Neural cell (in vitro differentiated cells): ENCODE measurements around the gene GBE1. TPM values are rescaled to one million over a fixed set of nuclear protein-coding genes. Genes with fewer than 3 reads are reported as not detected.

Experiments used
- H2AFZ ChIP-seq: fragments of 200-600, 300-800 bp; sonication (generic), shearing (Covaris generic); 2 replicates; pipeline ENCODE4 v1.6.0; 2014; ENCODE audit warnings: low read depth, mild to moderate bottlenecking, antibody characterized with exemption, low read length, moderate library complexity
- H3F3A ChIP-seq: fragments of 200-600 bp; shearing (Covaris generic); 2 replicates; pipeline ENCODE4 v1.6.1; 2016; ENCODE audit warnings: mild to moderate bottlenecking, moderate library complexity, mixed read lengths, antibody characterized with exemption, low read length; ENCODE audit not compliant: insufficient read depth, poor library complexity, severe bottlenecking
- H3K27ac ChIP-seq: fragments of 200-600, 300-800 bp; sonication (generic), shearing (Covaris generic); 2 replicates; pipeline ENCODE4 v1.5.1; 2014; ENCODE audit warnings: mild to moderate bottlenecking, low read length, moderate library complexity
- H3K27me3 ChIP-seq: fragments of 300-800, 200-600 bp; sonication (generic), shearing (Covaris generic); 2 replicates; pipeline ENCODE4 v1.6.0; 2014; ENCODE audit warnings: mild to moderate bottlenecking, low read depth, low read length, moderate library complexity; ENCODE audit not compliant: insufficient read depth
- H3K36me3 ChIP-seq: fragments of 300-800, 200-600 bp; sonication (generic), shearing (Covaris generic); 2 replicates; pipeline ENCODE4 v1.5.1; 2014; ENCODE audit warnings: mild to moderate bottlenecking, antibody characterized with exemption, low read length, moderate library complexity; ENCODE audit not compliant: insufficient read depth
- H3K4me2 ChIP-seq: fragments of 300-800, 200-600 bp; sonication (generic), shearing (Covaris generic); 2 replicates; pipeline ENCODE4 v1.6.0; 2014; ENCODE audit warnings: mild to moderate bottlenecking, low read length
- H3K4me3 ChIP-seq: fragments of 300-800, 200-600 bp; sonication (generic), shearing (Covaris generic); 2 replicates; pipeline ENCODE4 v1.5.1; 2014; ENCODE audit warnings: mild to moderate bottlenecking, low read length, moderate library complexity
- H3K79me2 ChIP-seq: fragments of 200-600 bp; shearing (Covaris generic); replicated peaks from 2 replicates; pipeline ENCODE4 v1.6.0; 2014; ENCODE audit warnings: mild to moderate bottlenecking, low read length, moderate library complexity; ENCODE audit not compliant: insufficient read depth
- H3K9ac ChIP-seq: fragments of 300-800, 200-600 bp; sonication (generic), shearing (Covaris generic); 2 replicates; pipeline ENCODE4 v1.6.1; 2016; ENCODE audit warnings: mild to moderate bottlenecking, low read length, mixed read lengths
- H3K9me2 ChIP-seq: fragments of 200-600 bp; shearing (Covaris generic); 2 replicates; pipeline ENCODE4 v1.6.1; 2016; ENCODE audit warnings: mild to moderate bottlenecking, low read length, mixed read lengths; ENCODE audit not compliant: insufficient read depth
- H3K9me3 ChIP-seq: fragments of 200-600, 300-800 bp; sonication (generic), shearing (Covaris generic); 2 replicates; pipeline ENCODE4 v1.6.1; 2016; ENCODE audit warnings: mild to moderate bottlenecking, mixed run types, low read length, moderate library complexity, mixed read lengths
- H4K20me1 ChIP-seq: fragments of 200-600 bp; shearing (Covaris generic); 2 replicates; pipeline ENCODE4 v1.6.1; 2016; ENCODE audit warnings: mild to moderate bottlenecking, mixed run types; ENCODE audit not compliant: insufficient read depth
- EP300 ChIP-seq: fragments of 450-650 bp; conservative IDR thresholded peaks from 2 replicates; pipeline ENCODE4 v1.6.1; 2014; ENCODE audit warnings: antibody characterized with exemption, mild to moderate bottlenecking, moderate library complexity; ENCODE audit not compliant: poor library complexity, severe bottlenecking
- EZH2 ChIP-seq: fragments of 200-600, 300-800 bp; shearing (Covaris generic), sonication (generic); IDR thresholded peaks from 2 replicates; pipeline ENCODE4 v1.6.1; 2014; ENCODE audit warnings: antibody characterized with exemption, low read length, borderline replicate concordance, mild to moderate bottlenecking; ENCODE audit not compliant: insufficient read depth, poor library complexity, severe bottlenecking
- MXI1 ChIP-seq: fragments of 450-650 bp; conservative IDR thresholded peaks from 2 replicates; pipeline ENCODE4 v1.6.1; 2014; ENCODE audit warnings: antibody characterized with exemption, mild to moderate bottlenecking; ENCODE audit not compliant: poor library complexity, severe bottlenecking
- POLR2AphosphoS5 ChIP-seq: IDR thresholded peaks from 2 replicates; pipeline ENCODE4 v1.6.1; 2012
- RAD21 ChIP-seq: fragments of 450-650 bp; conservative IDR thresholded peaks from 2 replicates; pipeline ENCODE4 v1.6.1; 2014; ENCODE audit warnings: antibody characterized with exemption, mild to moderate bottlenecking, moderate library complexity
- SMC3 ChIP-seq: fragments of 450-650 bp; conservative IDR thresholded peaks from 2 replicates; pipeline ENCODE4 v1.6.1; 2014; ENCODE audit warnings: antibody characterized with exemption, mild to moderate bottlenecking, moderate library complexity; ENCODE audit not compliant: poor library complexity
- TAF1 ChIP-seq: IDR thresholded peaks from 2 replicates; pipeline ENCODE4 v1.6.1; 2012; ENCODE audit warnings: low read depth
- polyA plus RNA-seq: library from polyadenylated mRNA; depleted of rRNA; stranded (reverse); fragments of >200 nt; gene quantifications from 2 replicates; pipeline ENCODE4 v1.2.3, GENCODE V29; 2014
- TF ChIP-seq, protein P1 (sequence below): fragments of 450-650 bp; IDR thresholded peaks from 2 replicates; pipeline ENCODE4 v1.5.1; 2014; ENCODE audit warnings: antibody characterized with exemption, mild to moderate bottlenecking, moderate library complexity; ENCODE audit not compliant: poor library complexity, severe bottlenecking
- TF ChIP-seq, protein P2 (sequence below): IDR thresholded peaks from 2 replicates; pipeline ENCODE4 v1.6.1; 2012; ENCODE audit warnings: borderline replicate concordance

GBE1 gene
- polyA plus RNA-seq, 1 donor from 2014 or later: 2.4 TPM

DNA sequence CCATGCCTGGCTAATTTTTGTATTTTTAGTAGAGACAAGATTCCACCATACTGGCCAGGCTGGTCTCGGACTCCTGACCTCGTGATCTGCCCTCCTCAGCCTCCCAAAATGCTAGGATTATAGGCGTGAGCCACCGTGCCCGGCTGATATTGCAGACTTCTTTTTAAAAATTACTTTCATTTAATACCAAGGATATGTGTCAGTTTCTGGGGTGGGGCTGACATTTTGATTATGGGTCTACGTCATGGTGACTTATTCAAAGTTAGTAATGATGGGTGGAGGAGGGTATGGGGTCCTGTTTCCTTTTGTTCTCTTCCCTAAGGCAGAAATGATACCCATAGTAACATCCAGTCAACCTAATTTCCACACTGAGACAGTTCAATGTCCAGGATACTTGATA lies 34.7 kb downstream of the GBE1 start:
- H3K9me2 ChIP-seq: no peaks in the 10 kb centered on the region
- no peaks in the 10 kb centered on the region for H3K27me3 ChIP-seq
- H3K9ac ChIP-seq: no peak overlapping the region
- no peak overlapping the region for H3K27ac ChIP-seq
- no peaks in the 10 kb centered on the region for H3K36me3 ChIP-seq
- TF ChIP-seq, protein P1, sequence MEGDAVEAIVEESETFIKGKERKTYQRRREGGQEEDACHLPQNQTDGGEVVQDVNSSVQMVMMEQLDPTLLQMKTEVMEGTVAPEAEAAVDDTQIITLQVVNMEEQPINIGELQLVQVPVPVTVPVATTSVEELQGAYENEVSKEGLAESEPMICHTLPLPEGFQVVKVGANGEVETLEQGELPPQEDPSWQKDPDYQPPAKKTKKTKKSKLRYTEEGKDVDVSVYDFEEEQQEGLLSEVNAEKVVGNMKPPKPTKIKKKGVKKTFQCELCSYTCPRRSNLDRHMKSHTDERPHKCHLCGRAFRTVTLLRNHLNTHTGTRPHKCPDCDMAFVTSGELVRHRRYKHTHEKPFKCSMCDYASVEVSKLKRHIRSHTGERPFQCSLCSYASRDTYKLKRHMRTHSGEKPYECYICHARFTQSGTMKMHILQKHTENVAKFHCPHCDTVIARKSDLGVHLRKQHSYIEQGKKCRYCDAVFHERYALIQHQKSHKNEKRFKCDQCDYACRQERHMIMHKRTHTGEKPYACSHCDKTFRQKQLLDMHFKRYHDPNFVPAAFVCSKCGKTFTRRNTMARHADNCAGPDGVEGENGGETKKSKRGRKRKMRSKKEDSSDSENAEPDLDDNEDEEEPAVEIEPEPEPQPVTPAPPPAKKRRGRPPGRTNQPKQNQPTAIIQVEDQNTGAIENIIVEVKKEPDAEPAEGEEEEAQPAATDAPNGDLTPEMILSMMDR: no peak
- no peak for TF ChIP-seq TAF1
- TF ChIP-seq SMC3: no peak
- no peak for TF ChIP-seq POLR2AphosphoS5
- TF ChIP-seq RAD21: no peak
- TF ChIP-seq, protein P2, sequence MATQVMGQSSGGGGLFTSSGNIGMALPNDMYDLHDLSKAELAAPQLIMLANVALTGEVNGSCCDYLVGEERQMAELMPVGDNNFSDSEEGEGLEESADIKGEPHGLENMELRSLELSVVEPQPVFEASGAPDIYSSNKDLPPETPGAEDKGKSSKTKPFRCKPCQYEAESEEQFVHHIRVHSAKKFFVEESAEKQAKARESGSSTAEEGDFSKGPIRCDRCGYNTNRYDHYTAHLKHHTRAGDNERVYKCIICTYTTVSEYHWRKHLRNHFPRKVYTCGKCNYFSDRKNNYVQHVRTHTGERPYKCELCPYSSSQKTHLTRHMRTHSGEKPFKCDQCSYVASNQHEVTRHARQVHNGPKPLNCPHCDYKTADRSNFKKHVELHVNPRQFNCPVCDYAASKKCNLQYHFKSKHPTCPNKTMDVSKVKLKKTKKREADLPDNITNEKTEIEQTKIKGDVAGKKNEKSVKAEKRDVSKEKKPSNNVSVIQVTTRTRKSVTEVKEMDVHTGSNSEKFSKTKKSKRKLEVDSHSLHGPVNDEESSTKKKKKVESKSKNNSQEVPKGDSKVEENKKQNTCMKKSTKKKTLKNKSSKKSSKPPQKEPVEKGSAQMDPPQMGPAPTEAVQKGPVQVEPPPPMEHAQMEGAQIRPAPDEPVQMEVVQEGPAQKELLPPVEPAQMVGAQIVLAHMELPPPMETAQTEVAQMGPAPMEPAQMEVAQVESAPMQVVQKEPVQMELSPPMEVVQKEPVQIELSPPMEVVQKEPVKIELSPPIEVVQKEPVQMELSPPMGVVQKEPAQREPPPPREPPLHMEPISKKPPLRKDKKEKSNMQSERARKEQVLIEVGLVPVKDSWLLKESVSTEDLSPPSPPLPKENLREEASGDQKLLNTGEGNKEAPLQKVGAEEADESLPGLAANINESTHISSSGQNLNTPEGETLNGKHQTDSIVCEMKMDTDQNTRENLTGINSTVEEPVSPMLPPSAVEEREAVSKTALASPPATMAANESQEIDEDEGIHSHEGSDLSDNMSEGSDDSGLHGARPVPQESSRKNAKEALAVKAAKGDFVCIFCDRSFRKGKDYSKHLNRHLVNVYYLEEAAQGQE: no peak
- no peak for TF ChIP-seq EP300
- TF ChIP-seq MXI1: no peak
- TF ChIP-seq EZH2: no peak
- no peaks in the 10 kb centered on the region for H4K20me1 ChIP-seq
- H3F3A ChIP-seq: no peaks in the 10 kb centered on the region
- H2AFZ ChIP-seq: no peak overlapping the region
- H3K4me3 ChIP-seq: no peak overlapping the region
- H3K79me2 ChIP-seq: no peaks in the 10 kb centered on the region
- H3K4me2 ChIP-seq: no peak overlapping the region
- H3K9me3 ChIP-seq: no peaks in the 10 kb centered on the region

DNA sequence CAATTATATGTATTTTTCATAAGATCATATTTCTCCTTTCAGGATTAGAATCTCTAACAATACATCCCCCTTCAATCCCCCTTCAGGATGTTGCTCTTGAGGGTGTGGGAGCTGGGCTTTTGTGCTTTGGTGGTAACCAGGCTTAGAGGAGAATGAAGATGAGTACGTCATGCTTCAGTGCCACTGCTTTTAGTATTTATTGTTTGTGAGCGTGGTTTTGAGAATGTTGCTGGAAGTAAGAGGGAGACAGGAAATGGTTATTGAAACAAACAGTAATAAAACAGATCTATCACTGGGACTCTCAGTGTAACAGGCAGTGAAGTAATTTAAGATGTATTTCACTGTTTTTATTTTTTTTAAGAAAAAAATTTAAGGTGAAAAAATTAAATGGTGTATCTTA lies 35.3 kb downstream of the GBE1 start:
- Histone ChIP-seq H3K9me2 (no peaks in the 10 kb centered on the region), H3K79me2 (no peaks in the 10 kb centered on the region), H3K4me3 (no peak overlapping the region), H3K9me3 (no peaks in the 10 kb centered on the region), H3K27me3 (no peaks in the 10 kb centered on the region), H2AFZ (no peak overlapping the region), H4K20me1 (no peaks in the 10 kb centered on the region), H3K4me2 (no peak overlapping the region), H3F3A (no peaks in the 10 kb centered on the region), H3K36me3 (no peaks in the 10 kb centered on the region), H3K27ac (no peak overlapping the region), H3K9ac (no peak overlapping the region)
- no peak for TF ChIP-seq EP300
- no peak for TF ChIP-seq SMC3
- TF ChIP-seq RAD21: no peak
- TF ChIP-seq, protein P2: no peak
- TF ChIP-seq, protein P1: no peak
- TF ChIP-seq POLR2AphosphoS5: no peak
- TF ChIP-seq EZH2: no peak
- TF ChIP-seq TAF1: no peak
- TF ChIP-seq MXI1: no peak
